GM12801 (cell line): ENCODE data around the gene FCRL4.

ENCODE experiments used
- TF ChIP-seq, protein P1 (sequence below): IDR thresholded peaks from one replicate; pipeline ENCODE4 v1.5.1; 2011; ENCODE audit warnings: control low read depth; ENCODE audit not compliant: insufficient read length; ENCODE audit errors: extremely low read depth

FCRL4 gene

DNA sequence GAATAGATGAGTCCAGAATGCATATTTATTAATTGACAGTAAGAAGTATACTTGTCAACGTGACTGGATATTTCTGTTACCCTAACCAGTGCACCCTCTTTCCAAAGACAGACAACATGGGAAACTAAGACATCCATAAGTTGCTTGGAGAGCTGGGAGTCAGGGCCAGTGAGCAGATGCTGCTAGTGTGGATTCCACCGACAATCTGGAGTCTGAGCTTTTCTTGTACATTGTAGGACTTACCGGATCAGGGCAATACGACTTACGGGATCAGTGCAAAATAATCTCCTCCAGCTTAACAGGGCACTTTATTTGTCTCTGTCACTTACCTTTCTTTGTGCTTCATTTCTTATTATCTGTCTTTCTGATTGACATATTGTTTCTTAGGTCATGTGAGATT, 24.6 kb upstream of the FCRL4 start:
- TF ChIP-seq, protein P1, sequence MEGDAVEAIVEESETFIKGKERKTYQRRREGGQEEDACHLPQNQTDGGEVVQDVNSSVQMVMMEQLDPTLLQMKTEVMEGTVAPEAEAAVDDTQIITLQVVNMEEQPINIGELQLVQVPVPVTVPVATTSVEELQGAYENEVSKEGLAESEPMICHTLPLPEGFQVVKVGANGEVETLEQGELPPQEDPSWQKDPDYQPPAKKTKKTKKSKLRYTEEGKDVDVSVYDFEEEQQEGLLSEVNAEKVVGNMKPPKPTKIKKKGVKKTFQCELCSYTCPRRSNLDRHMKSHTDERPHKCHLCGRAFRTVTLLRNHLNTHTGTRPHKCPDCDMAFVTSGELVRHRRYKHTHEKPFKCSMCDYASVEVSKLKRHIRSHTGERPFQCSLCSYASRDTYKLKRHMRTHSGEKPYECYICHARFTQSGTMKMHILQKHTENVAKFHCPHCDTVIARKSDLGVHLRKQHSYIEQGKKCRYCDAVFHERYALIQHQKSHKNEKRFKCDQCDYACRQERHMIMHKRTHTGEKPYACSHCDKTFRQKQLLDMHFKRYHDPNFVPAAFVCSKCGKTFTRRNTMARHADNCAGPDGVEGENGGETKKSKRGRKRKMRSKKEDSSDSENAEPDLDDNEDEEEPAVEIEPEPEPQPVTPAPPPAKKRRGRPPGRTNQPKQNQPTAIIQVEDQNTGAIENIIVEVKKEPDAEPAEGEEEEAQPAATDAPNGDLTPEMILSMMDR: no peak

DNA sequence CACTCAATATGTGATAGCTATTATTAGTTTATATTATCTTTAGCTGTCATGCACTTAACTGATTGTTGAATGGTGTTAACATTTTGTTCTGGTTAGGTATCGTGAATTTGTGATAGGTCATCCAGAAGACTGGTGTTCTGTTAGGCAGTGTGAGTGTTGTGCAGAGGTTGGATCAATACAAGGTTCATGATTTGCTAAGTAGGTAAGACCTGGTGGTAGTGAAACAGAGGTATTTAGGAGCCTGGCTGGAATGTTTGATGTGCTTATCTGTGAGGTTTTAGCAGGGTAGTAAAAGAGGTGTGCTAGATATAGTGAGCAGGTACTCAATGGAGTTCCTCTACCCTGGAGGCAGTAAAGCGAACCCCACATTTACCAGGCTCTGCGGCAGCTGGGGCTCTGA, 20.3 kb upstream of the FCRL4 start:
- TF ChIP-seq, protein P1: no peak

DNA sequence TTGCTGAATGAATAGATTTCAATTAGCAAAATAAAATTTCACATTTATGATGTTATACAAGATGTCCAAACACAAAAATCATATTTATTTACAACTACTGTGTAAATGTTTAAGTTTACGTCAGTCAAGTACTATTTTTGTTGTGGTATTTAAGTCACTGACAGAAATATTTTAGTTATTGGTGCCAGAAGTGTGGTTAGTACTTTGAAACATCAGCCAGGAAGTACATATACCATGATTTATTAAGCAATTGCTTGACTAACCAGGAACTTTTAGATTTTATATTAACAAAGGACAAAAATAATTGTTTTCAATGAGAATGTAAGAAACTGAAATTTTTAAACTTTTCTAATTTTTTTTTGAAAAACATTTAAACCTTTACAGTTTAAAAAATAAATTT, 2.4 kb upstream of the FCRL4 start:
- TF ChIP-seq, protein P1: no peak

DNA sequence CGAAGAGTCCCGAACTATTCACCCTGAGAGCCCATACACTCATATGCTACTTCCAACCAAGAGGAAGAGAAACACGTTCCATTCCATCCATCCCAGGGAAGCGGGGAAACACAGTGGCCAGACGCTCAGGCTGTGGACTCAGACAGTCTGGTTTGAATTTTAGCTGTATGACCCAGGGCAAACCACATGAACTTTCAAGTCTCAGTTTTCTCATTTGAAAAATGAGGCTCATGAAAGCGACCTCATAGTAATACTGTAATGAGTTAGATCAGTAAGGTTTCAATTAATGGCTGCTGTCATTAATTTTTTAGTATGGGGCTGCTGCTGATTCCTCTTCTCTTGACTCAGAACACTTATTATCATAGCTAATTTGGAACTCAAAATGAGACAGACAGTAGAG, 1.5 kb downstream of the FCRL4 start:
- TF ChIP-seq, protein P1: no peak

DNA sequence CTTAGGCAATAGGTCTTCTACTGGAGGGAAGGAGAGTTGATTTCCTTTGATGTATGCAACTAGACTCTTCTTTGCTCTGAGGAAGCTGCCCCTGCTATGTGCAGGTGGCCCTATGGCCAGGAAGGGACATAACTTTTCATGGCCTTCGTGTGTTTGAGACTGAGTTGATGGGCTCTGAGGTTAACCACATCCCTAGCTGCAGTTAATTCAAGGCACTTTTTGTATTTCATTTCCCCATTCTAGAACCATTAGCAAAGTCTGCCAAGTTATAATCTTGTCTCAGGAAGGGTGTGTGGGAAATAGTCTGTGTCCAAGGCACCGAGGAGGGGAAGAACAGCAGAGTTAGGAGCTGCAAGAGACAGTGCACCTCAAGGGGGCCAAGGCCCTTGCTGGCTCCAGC, 2.5 kb downstream of the FCRL4 start:
- TF ChIP-seq, protein P1: no peak

DNA sequence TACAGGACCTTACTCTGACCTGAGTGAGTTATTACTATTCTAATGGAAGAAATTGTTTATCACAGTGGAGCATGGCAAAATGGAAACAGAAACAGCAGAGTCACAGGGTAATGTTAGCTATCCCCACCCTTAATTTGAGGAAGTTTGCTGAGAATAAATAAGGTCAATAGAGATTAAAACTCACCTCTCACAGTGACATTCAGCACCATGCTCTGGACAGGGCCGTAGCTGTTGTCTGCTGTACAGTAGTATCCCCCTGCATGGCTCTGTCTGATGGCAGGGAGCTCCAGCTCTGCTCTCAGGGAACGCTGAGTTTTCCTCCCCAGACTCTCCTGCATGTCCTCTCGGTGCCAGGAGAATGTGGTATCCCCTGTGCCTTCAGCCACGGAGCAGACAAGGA, 11.9 kb downstream of the FCRL4 start:
- TF ChIP-seq, protein P1: no peak

DNA sequence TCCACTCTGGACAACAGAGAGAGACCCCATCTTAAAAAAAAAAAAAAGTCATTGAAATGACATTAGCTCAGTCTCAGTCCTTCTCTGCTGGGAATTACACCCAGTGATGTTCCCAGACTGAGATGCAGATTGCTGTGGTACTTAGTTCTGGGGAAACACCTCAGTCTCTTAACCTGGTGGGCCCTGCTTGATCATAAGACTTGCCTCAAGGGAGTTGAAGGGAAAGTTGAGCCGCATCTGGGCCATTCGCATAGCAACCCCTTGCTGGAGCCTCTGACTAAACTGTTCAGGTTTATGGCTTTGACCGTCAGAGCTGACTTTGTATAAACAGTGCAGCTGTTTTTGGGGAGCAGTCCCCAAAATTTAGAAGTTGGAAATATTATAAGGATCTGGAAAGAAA, 13.4 kb downstream of the FCRL4 start:
- TF ChIP-seq, protein P1: no peak

DNA sequence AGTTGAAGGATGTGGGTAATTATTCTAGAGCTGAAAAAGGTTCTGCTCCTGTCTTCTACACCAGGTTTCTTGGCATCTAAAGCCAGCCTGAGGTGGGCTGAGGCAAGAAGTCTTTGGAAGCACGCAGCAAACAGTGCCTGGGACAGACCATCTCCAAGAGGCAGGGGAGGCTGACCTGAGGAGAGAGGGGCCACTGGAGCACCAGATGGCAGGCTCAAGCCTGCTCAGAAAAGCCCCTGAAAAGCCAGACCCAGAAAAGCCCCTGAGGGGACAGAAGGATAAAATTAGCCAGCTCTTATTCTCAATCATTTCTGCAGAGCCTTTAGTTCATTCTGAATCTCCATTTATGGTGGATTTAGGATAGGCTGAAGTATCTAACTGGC, 17.1 kb downstream of the FCRL4 start:
- TF ChIP-seq, protein P1: no peak
